SU-DHL-6 (cell line): Measurements from ENCODE around the gene ZCCHC3.

Experiments
- H2AFZ ChIP-seq: fragments of 200-600 bp; sonication (generic); 2 replicates; pipeline ENCODE4 v1.6.1; 2014; ENCODE audit warnings: low read depth, mild to moderate bottlenecking, moderate library complexity, mixed read lengths, antibody characterized with exemption, low read length; ENCODE audit not compliant: severe bottlenecking
- H3F3A ChIP-seq: fragments of 200-600 bp; shearing (Covaris generic); 2 replicates; pipeline ENCODE4 v1.6.0; 2016; ENCODE audit warnings: antibody characterized with exemption, mild to moderate bottlenecking; ENCODE audit not compliant: insufficient read depth
- H3K27ac ChIP-seq: fragments of 200-600 bp; sonication (generic); 2 replicates; pipeline ENCODE4 v1.5.1; 2016; ENCODE audit warnings: low read depth, mild to moderate bottlenecking, low read length, moderate library complexity, mixed read lengths
- H3K27me3 ChIP-seq: fragments of 200-600 bp; sonication (generic), shearing (Covaris generic); 2 replicates; pipeline ENCODE4 v1.6.0; 2014; ENCODE audit warnings: mild to moderate bottlenecking, low read length
- H3K36me3 ChIP-seq: fragments of 200-600 bp; sonication (generic); 2 replicates; pipeline ENCODE4 v1.6.1; 2014; ENCODE audit warnings: mild to moderate bottlenecking, low read length, mixed read lengths
- H3K4me2 ChIP-seq: fragments of 300-600, 200-600 bp; shearing (Covaris generic), sonication (generic); 2 replicates; pipeline ENCODE4 v1.6.0; 2014; ENCODE audit warnings: low read length, low read depth, mild to moderate bottlenecking; ENCODE audit not compliant: poor library complexity, severe bottlenecking
- H3K4me3 ChIP-seq: fragments of 200-600 bp; sonication (generic); 2 replicates; pipeline ENCODE4 v1.5.1; 2014; ENCODE audit warnings: antibody characterized with exemption, low read length, mild to moderate bottlenecking, mixed read lengths; ENCODE audit not compliant: insufficient read depth, poor library complexity, severe bottlenecking
- H3K79me2 ChIP-seq: fragments of 200-600 bp; sonication (generic); 2 replicates; pipeline ENCODE4 v1.6.1; 2014; ENCODE audit warnings: mild to moderate bottlenecking, low read length, moderate library complexity; ENCODE audit not compliant: insufficient read depth
- H3K9ac ChIP-seq: fragments of 200-600 bp; sonication (generic); 2 replicates; pipeline ENCODE4 v1.7.0; 2014; ENCODE audit warnings: mild to moderate bottlenecking, low read length
- H3K9me2 ChIP-seq: fragments of 200-600 bp; sonication (generic); replicated peaks from 2 replicates; pipeline ENCODE4 v1.6.1; 2014; ENCODE audit warnings: low read length; ENCODE audit not compliant: insufficient read depth
- H3K9me3 ChIP-seq: fragments of 200-600 bp; sonication (generic); 2 replicates; pipeline ENCODE4 v1.6.1; 2014; ENCODE audit warnings: low read length, mixed read lengths; ENCODE audit not compliant: insufficient read depth
- H4K20me1 ChIP-seq: fragments of 200-600 bp; sonication (generic); 2 replicates; pipeline ENCODE4 v1.6.1; 2014; ENCODE audit warnings: low read depth, mild to moderate bottlenecking, antibody characterized with exemption, low read length, moderate library complexity, mixed read lengths
- EZH2phosphoT487 ChIP-seq: fragments of 200-600 bp; sonication (generic), shearing (Covaris generic); conservative IDR thresholded peaks from 2 replicates; pipeline ENCODE4 v1.6.1; 2018; ENCODE audit warnings: mild to moderate bottlenecking, antibody characterized with exemption, low read length, moderate library complexity, mixed read lengths
- TF ChIP-seq, protein P1 (sequence below): fragments of 200-600 bp; sonication (generic); IDR thresholded peaks from one replicate; pipeline ENCODE4 v1.5.1; 2017; ENCODE audit warnings: antibody characterized with exemption, mild to moderate bottlenecking, low read length, moderate library complexity; ENCODE audit not compliant: insufficient read depth, poor library complexity, severe bottlenecking

The ZCCHC3 gene

DNA sequence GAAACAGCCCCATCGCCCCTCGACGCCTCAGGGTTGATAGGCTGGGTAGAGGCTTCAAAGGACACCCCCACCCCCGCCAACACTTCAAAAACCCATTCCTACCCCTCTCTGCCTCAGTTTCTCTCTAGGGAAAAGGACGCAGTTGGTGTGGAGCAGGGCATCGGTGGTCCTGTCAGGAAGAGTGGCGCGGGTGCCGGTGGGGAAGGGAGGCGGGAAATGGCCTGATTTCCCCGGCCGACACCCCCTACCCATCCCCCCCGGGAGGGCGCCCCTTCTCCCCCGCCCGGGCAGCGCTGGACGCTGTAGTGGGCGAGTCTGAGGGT is 49.9 kb downstream of the ZCCHC3 start:
- Histone ChIP-seq H3K27ac (no peak overlapping the region), H3K4me3 (peak overlapping the region; percentile 78), H3K27me3 (no peaks in the 10 kb centered on the region), H3K36me3 (no peaks in the 10 kb centered on the region), H3K9ac (peak overlapping the region; percentile 69), H3F3A (no peaks in the 10 kb centered on the region), H3K9me2 (no peaks in the 10 kb centered on the region), H2AFZ (peak overlapping the region; percentile 92), H3K79me2 (no peaks in the 10 kb centered on the region), H3K9me3 (no peaks in the 10 kb centered on the region), H4K20me1 (no peaks in the 10 kb centered on the region), H3K4me2 (peak overlapping the region; percentile 83)
- no peak for TF ChIP-seq EZH2phosphoT487
- TF ChIP-seq, protein P1, sequence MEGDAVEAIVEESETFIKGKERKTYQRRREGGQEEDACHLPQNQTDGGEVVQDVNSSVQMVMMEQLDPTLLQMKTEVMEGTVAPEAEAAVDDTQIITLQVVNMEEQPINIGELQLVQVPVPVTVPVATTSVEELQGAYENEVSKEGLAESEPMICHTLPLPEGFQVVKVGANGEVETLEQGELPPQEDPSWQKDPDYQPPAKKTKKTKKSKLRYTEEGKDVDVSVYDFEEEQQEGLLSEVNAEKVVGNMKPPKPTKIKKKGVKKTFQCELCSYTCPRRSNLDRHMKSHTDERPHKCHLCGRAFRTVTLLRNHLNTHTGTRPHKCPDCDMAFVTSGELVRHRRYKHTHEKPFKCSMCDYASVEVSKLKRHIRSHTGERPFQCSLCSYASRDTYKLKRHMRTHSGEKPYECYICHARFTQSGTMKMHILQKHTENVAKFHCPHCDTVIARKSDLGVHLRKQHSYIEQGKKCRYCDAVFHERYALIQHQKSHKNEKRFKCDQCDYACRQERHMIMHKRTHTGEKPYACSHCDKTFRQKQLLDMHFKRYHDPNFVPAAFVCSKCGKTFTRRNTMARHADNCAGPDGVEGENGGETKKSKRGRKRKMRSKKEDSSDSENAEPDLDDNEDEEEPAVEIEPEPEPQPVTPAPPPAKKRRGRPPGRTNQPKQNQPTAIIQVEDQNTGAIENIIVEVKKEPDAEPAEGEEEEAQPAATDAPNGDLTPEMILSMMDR, result no peak

DNA sequence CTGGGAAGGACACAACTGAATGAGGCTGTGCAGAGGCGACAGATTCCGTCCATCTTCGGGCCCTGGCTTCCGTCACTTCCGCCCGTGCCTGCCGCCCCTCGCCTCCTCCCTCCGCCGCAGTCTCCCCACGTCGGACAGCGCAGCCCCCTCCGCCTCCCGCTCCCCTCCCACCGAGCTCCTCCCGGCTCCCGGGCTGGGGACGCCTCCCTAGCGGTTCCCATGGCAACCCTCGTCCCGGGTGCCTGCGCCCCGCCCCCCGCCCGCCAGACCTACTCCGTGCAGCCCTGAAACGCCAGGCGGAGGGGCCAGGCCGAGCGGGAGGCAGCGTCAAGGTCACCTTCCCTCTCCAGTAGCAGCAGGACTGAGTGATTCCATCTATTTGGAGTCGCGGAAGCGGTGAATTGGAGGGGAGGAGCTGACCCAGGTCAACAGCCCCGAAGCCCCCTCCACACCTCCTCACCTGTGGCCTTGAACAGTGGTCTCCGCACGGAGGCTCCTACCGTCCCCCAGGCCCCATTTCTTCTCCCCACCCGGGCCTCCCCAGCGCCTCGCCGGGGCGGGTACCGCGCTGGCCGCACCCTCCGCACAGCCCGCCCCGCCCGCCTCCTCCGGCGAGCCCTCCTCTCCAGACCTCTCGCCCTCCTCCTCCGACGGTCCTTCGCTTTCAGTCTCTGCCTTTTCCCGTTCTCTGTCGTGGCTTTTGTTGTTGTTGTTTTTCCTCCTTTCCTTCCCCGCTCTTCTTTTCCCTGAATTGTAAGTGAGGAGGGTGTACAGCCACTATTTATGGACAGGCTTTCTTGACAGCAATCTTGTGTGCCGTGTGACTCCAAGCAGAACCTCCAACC is 50.5 kb downstream of the ZCCHC3 start:
- Histone ChIP-seq H3K27ac (peak overlapping the region; percentile 39), H3K4me2 (peak overlapping the region; percentile 83), H3K4me3 (peak overlapping the region; percentile 78), H2AFZ (peak overlapping the region; percentile 92), H4K20me1 (no peaks in the 10 kb centered on the region), H3K36me3 (no peaks in the 10 kb centered on the region), H3K9me3 (no peaks in the 10 kb centered on the region), H3K9ac (peak overlapping the region; percentile 69), H3K79me2 (no peaks in the 10 kb centered on the region), H3K9me2 (no peaks in the 10 kb centered on the region), H3K27me3 (no peaks in the 10 kb centered on the region), H3F3A (no peaks in the 10 kb centered on the region)
- TF ChIP-seq, protein P1, result no peak
- TF ChIP-seq EZH2phosphoT487, result no peak

- Histone ChIP-seq H3K9me3 (no peaks in the 10 kb centered on the region), H3K9me2 (no peaks in the 10 kb centered on the region), H3K27me3 (no peaks in the 10 kb centered on the region), H3K27ac (no peak overlapping the region), H3K4me2 (no peak overlapping the region), H3K4me3 (no peak overlapping the region), H3K36me3 (no peaks in the 10 kb centered on the region), H4K20me1 (no peaks in the 10 kb centered on the region), H3K9ac (no peak overlapping the region), H2AFZ (no peak overlapping the region), H3K79me2 (no peaks in the 10 kb centered on the region), H3F3A (no peaks in the 10 kb centered on the region)
- TF ChIP-seq, protein P1, result no peak
- no peak for TF ChIP-seq EZH2phosphoT487
Observed at GRCh38 chr20:348972-349841, 51.8 kb downstream of the ZCCHC3 start.
